ELF-1 (cell line): ENCODE measurements around the gene CADM3.

Source experiments
- DNase-seq: peaks from one replicate; pipeline ENCODE4 v3.0.0-alpha.2; 2016; ENCODE audit warnings: low read depth, low spot score

The CADM3 gene

GRCh38 chr1:159205225-159205624 is 33.8 kb downstream of the CADM3 start:
- no peak for DNase-seq

DNA sequence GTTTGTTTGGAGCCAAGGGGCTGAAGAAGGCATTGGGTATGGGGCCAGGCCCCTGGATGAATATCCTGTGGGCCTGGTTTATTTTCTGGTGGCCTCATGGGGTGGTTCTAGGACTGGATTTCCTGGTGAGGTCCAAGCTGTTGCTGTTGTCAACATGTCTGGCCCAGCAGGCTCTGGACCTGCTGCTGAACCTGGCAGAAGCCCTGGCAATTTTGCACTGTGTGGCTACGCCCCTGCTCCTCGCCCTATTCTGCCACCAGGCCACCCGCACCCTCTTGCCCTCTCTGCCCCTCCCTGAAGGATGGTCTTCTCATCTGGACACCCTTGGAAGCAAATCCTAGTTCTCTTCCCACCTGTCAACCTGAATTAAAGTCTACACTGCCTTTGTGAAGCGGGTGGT is 34.7 kb downstream of the CADM3 start:
- no peak for DNase-seq

DNA sequence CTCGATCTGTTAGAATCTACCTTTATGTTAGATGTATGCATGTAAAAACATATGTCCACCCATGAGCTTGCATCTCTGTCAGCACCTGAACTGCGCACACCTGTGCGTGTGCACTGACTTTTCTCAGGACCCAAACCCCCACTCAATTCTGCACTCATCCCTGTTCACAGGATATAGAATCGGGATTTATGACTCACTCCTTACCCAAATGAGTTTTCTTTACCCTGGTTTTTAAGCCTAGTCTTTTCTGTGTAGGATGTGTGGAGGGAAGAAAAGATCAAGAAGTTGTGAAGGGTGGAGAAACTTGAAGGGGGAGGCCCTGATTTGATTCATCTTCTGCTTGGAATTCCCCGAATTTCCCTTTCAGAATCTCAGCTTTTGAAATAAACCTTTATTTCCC is 35.7 kb downstream of the CADM3 start:
- no peak for DNase-seq

DNA sequence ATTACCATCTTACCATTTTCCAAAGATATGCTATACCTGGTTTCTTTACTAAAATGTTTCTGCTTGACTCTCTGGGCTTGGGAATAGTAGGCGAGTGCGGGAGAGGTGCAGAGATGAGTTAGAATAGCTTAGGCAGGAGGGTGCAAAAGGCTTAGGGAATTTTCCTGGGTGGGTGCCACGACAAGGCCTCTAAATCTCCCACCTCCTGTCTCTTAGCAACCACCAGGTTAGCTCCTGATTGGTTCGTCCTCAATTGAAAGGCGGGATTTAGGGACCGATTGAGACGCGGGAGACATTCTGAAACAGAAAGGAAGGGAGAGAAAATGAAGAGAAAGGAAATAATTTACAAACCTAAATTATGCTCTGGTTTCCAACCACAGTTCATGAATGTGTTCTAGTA is 36.4 kb downstream of the CADM3 start:
- DNase-seq: no peak

GRCh38 chr1:159208175-159208825 is 36.9 kb downstream of the CADM3 start:
- no peak for DNase-seq

- no peak for DNase-seq
These were observed 37.6 kb downstream of the CADM3 start for GRCh38 chr1:159209061-159209460.

DNA sequence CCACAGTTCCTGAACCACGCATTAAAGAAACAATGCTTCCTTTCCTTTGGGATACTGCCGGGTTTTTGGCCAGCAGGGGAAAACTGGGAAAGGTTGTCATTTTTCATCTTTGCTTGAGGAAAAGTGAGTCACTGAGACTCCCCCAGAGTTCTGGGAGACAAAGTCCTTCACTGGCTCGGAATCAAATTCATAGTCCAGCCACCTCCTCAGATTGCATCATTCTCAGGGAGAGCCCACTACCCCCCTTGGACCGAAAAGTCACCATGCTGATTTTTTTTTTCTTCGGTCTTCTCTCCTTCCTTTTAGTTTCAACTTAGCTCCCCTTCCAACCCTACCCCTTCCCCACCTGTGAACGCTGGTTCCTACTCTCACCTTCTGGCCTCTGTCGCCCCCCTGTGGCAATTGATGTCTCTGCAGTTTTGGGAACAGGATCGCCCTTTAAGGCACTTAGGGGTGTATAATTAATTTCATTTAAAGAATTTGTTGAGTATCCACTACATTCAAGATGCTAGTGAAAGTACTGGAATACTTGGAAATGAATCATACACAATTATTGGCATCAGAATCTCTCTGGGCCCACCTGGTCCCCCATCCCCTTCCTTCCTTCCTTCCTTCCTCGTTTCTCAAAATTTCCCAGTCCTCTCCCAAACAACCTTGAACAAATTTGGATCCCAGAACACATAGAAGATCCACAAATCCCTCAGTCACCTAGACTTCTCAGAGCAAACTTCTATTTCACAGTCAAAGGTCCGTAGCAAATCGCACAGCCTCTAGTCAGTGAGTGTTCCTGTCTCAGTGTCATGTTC is 40.1 kb downstream of the CADM3 start:
- DNase-seq: peak; percentile 35

- no peak for DNase-seq
These were observed 41.2 kb downstream of the CADM3 start for GRCh38 chr1:159212596-159212995.

GRCh38 chr1:159214149-159214760 is 42.8 kb downstream of the CADM3 start:
- DNase-seq: peak; percentile 59

- no peak for DNase-seq
These were observed 47.5 kb downstream of the CADM3 start for GRCh38 chr1:159218649-159219636.

GRCh38 chr1:159222075-159222865 is 50.9 kb downstream of the CADM3 start:
- DNase-seq: no peak

DNA sequence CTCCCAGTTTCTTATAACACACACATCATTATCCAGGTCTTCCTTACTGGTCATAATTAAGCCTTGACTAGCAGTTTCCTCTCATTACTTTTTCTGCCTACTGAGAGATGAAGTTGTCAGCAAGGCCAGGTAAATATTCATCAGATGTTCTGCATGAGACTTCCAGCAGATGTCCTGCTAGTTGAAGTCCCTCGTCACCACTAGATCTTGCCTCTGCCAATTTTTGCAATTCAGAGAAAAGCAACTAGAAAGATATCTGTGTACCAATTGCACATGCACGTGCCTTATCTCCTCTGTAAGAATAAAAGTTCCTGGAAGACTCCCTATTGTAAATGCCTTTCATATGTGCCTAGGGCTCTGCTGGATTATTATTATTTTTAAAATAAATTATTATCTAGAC is 51.6 kb downstream of the CADM3 start:
- no peak for DNase-seq

DNA sequence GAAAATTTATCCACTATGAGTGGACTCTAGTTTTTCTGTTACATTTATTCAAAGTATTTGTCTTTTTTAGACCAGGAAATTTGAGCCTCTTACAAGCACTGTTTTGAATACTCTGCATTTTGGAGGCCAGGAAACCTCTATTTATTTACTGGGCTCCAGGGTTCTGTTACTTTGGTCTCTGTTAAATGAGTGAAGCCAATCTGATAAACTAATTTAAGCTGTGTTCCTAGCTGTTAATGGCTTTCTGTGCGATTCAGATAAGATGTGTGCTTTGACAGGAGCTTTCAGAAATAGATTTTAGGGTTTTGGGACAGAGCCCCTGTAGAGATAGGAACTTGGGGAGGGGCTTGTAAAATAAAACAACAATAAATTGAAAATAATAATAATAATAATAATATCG is 57.1 kb downstream of the CADM3 start:
- DNase-seq: no peak

GRCh38 chr1:159229260-159229885 is 58.0 kb downstream of the CADM3 start:
- DNase-seq: no peak

DNA sequence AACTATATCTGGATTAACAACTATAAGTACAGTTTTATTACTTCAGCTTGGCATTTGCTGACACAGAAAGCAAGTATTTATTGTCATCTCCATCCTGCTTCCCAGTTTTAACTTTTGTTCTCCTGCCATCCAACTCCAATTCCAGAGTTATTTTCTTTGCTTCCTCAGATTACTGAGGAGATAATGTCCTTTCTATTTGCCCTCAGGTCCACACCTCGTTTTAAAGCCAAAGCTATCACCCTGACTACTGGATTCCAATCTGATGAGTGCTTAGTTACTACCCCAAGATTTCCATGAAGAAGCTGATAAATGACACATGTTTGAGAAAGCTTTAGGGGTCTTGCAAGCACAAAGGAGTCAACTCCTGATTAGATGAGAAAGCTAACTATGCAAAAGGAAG is 58.5 kb downstream of the CADM3 start:
- DNase-seq: no peak

DNA sequence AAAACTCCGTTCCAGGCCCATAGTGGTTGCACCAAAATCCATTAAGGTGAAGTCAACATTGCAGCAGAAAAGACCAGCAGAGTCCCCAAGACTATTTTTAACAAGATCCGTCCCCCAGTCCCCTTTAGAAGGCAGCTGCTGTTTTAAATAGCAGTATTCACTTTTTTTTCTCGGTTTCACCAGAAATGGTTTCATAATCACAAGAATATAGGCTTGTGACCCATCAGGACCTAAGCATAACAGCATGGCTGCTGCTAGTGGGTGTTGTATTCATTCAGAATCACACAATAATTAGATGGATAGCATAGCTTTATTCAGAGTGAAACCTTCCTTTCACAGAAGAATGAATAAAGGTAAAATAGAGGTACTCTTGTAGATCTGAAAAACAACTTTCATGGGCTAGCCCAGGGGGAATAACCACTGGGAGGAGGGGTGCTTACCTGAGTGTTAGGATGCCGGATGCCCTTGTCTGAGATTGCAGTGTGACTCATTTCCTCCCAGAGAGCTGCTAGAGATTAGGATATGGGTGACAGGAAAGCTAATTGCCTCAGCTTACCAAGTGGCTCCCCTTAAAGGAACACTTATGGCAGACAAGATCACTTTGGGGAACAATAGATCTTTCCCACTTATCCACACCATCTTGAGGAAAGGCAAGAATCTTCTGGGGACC is 68.3 kb downstream of the CADM3 start:
- no peak for DNase-seq

DNA sequence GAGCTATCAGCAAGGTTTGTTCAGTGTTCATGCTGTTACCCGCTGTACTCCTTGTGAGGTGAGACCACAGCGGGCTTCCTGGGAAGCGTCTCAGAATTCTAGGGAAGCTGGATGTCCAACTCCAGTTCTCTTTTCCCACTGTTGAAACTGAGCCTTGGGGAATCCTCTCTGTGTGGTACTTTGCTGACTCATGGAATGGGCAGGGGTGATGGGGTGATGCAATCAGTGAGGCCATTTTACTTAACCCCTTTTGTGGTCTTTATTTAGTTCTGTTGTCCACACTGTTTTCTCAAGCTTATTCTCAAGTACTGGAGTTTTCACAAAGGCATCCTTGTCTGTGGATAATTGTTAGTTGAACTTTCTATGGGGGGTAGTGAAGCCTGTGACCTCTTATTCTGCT is 75.9 kb downstream of the CADM3 start:
- no peak for DNase-seq

DNA sequence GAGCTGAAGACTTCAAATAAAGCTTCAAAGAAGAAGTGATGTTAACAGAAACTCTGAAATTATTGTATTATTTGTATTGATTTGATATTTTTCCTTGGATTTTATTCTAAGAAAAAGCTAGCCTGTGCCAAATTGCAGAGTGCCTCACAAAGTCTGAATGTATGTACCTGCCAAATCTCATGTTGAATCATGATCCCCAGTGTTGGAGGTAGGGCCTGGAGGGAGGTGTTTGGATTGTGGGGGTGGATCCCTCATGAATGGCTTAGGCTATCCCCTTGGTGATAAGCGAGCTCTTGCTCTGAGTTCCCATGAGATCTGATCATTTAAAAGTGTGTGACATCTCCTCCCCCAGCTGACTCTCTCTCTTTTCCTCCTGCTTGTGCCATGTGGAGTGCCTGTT is 76.9 kb downstream of the CADM3 start:
- no peak for DNase-seq

- DNase-seq: no peak
These were observed 79.3 kb downstream of the CADM3 start for GRCh38 chr1:159250638-159251216.
